Fibroblast of upper back skin (primary cell): ENCODE measurements around the gene DUSP18.
"Not testable (repeated sequence)": the region's sequence is repeated elsewhere in the genome, so short reads cannot be mapped to it uniquely, and the experiment has no call there.

Experiments used
- DNase-seq: peaks from one replicate; pipeline ENCODE4 v3.0.0-alpha.2; 2013

DUSP18 gene

DNA sequence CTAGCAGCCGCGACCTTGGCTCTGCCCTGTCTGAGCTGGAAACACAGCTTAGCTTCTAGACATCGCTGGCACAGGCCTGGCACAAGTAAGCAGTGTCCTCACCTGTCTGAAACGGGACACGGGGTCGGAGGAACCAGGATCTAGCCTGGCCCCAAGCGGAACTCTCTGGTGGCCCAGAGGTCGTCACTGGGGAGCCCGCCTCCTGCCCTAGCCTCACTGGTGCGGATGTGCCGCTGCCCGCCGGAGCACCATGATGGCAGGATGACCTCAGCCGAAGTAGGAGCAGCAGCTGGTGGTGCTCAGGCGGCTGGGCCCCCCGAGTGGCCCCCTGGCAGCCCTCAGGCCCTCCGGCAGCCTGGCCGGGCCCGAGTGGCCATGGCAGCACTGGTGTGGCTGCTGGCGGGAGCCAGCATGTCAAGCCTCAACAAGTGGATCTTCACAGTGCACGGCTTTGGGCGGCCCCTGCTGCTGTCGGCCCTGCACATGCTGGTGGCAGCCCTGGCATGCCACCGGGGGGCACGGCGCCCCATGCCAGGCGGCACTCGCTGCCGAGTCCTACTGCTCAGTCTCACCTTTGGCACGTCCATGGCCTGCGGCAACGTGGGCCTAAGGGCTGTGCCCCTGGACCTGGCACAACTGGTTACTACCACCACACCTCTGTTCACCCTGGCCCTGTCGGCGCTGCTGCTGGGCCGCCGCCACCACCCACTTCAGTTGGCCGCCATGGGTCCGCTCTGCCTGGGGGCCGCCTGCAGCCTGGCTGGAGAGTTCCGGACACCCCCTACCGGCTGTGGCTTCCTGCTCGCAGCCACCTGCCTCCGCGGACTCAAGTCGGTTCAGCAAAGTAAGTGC, 31.2 kb downstream of the DUSP18 start:
- no peak for DNase-seq

DNA sequence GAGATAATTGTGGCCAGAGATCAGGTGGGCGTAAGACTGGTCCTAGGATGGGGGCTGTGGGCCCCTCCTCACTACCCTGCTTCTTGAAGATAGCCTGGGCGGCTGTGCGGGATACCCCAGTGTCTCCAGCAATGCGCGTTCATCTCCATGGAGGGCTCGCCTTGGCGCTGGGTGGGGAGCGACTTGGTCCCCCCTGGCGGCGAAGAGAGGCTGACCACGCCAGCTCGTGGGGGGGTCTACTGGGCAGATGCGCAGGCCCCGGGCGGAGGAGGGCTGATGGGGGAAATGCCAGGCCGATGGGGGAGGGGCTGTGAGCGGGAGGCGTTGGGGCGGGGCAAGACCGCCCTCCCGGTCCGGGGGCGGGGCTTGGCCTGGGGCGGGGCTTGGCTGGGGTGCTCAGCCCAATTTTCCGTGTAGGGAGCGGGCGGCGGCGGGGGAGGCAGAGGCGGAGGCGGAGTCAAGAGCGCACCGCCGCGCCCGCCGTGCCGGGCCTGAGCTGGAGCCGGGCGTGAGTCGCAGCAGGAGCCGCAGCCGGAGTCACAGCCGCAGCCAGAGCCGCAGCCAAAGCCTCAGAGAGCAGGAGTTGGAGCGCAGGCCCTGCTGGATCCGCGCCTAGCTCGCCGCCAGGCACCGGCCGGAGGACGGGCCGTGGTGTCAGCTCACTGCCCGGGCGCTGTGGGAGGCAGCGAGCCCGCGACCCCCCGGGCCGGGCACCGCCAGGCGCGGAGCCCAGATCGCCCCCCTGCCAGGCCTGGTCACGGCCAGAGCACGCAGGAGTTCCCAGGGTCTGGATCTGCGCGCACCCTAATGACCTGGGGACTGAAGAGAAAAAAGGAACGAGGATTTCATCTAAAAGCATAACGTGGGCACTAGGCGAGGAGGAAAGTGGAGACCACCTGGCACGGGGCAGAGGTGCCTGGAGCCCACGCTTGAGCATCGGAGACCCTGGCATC, 32.1 kb downstream of the DUSP18 start, which contains the start of gene SLC35E4:
SLC35E4 (plus strand) TSS at position 509 of the 953 bp plus-strand sequence. CDS start 670 bp downstream, outside the sequence.
- peak; percentile 90 for DNase-seq

DNA sequence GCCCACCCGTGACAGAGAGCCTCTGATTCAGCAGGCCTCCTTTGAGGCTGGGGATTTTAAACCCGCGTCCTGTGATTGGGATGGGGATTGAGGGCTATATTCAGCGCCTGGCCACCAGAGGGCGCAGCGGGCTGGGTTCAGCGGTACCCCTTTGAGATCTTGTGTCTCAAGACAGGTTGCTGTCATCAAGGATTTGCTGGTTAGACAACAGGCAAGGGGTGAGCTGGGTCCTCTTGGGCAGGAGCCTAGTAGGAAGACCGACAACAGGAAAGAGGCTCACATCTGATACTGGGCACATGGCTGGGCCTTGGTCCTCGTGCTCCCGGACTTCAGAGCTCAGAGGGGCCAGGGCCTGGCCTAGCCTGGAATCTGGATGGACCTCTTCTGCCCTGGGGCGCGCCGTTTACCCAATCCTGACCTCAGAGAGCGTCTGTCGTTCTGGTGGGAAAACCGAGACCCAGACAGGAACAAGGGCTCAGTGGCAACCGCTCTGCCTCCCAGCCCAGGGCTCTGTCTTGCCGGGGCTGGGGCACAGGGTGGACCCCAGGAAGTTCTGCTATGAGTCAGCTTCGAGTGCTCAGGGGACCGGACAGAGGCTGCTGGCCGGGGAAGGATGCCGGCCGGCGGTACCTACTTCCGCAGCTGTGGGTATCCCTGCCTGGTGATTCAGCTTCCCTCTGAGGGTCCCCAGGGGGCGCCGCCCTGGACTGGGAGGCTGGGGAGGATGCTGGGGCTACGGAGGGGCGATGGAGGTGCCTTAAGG, 33.0 kb downstream of the DUSP18 start:
- DNase-seq, result peak; percentile 88

DNA sequence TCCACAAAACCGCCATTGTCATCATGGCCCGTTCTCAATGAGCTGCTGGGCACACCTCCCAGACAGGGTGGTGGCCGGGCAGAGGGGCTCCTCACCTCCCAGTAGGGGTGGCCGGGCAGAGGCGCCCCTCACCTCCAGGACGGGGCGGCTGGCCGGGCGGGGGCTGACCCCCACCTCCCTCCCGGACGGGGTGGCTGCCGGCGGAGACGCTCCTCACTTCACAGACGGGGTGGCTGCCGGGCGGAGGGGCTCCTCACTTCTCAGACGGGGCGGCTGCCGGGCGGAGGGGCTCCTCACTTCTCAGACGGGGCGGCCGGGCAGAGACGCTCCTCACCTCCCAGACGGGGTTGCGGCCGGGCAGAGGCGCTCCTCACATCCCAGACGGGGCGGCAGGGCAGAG, 36.2 kb downstream of the DUSP18 start:
- not testable (repeated sequence) for DNase-seq

DNA sequence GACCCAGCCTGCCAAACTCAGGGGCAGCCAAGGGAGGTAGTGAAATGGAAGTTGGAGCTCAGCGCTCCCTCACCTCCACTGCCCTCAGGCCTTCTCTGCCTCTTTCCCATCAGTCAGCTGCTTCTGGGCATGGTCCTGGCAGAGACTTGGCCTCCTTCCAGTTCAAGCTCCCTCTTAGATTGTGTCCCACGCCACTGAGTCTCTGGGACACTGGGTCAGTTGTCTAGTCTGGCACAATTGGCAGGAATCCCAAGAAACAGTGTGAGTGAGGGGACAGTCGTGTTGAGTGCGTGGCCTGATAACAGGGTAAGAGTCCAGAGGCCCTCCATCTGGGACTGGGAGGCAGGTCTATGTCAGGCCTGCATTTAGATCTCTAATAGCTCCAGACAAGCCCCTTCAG, 39.2 kb downstream of the DUSP18 start:
- DNase-seq, result no peak

DNA sequence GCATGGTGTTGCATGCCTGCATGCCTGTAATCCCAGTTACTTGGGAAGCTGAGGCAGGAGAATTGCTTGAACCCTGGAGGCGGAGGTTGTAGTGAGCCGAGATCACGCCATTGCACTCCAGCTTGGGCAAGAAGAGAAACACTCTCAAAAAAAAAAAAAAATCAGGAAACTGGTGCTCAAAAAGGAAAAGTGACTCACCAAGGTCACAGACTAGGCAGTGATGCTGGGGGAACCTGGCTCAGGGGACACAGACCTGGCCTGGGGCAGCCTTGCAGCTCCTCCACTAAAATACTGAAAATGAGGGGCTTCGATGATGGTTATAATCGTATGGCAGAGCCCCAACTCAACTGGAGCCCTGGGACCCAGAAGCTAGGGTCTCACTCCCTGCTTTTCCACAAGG, 40.2 kb downstream of the DUSP18 start:
- DNase-seq, result no peak

GRCh38 chr22:30626413-30626812, 41.3 kb downstream of the DUSP18 start:
- DNase-seq, result no peak

- not testable (repeated sequence) for DNase-seq
These were observed 47.8 kb downstream of the DUSP18 start for GRCh38 chr22:30619909-30620308.

GRCh38 chr22:30617819-30618218, 49.9 kb downstream of the DUSP18 start:
- DNase-seq, result no peak

DNA sequence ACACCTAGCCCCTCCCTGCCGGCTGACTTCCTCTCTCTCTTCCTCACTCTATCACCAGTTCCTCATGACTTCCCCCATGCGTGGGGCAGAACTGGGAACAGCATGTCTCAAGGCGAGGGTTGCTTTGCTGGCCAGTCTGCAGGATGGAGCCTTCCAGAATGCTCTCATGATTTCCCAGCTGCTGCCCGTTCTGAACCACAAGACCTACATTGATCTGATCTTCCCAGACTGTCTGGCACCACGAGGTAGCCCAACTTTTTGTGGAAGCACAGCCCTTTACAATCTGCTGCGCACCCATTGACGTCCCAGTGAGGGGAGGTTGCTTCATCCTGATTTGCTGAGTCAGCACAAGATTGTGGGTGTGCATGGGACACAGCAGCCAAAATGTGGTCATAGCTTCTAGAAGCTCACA, 52.1 kb downstream of the DUSP18 start:
- no peak for DNase-seq

DNA sequence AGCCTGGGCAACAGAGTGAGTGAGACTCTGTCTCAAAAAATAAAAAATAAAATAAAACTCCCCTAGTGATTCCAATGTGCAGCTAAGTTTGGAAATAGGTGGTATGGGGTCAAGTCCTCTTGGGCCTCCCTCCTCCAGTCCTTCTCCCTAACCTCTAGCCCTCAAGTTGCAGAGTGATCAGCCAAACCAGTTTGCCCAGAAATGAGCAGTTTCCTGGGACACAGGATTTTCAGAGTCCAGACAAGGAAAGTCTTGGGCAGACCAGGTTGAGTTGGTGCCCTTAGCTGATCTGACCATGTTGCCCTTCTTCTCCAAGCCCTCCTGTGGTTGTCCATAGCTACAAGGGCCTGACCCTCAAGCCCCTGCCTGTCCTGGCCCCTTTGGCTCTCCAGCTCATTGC, 52.8 kb downstream of the DUSP18 start:
- no peak for DNase-seq

GRCh38 chr22:30614268-30614667, 53.4 kb downstream of the DUSP18 start:
- no peak for DNase-seq

GRCh38 chr22:30612789-30613188, 54.9 kb downstream of the DUSP18 start:
- DNase-seq, result no peak
